NCI-H82 treated with DMSO at 0.1 percent for 48 hours (cell line): ENCODE results near the gene IQSEC1.

Experiments
- DNase-seq: peaks from one replicate; lab custom pipeline; 2025; ENCODE audit not compliant: unreplicated experiment; lab: John Stamatoyannopoulos, UW

The IQSEC1 gene

DNA sequence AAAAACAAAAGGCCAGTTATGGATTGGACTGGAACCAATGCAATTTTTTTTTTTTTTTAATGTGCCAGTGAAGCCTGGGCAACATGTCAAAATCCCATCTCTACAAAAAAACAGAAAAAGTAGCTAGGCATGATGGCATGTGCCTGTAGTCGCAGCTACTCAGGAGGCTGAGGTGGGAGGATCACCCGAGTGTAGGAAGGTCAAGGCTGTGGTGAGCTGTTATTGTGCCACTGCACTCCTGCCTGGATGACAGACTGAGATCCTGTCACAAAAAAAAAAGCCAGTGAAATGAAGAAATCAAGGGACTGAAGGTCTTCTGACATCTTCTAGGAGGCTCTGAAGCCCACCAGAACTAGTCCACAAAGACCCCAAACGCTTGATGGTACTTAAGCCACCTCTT, 101.2 kb downstream of the IQSEC1 start:
- no peak for DNase-seq

DNA sequence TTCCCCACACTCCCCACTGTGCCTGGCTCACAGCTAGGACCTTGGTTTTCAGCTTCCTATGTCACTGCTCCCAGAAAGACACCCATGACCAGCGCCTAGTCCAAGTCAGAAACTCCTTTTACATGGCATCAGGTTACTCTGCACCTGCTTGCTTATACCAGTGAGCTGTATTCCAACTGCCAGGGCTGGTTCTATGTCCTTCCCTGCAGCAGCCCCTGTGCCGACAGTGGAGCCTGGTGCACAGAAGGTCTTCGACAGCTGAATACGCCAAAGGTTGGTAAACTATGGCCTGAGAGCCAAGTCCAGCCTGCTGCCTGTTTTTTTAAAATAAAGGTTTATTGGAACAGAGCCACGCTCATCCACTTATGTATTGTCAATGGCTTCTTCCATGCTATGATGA, 102.5 kb downstream of the IQSEC1 start:
- DNase-seq, result no peak

DNA sequence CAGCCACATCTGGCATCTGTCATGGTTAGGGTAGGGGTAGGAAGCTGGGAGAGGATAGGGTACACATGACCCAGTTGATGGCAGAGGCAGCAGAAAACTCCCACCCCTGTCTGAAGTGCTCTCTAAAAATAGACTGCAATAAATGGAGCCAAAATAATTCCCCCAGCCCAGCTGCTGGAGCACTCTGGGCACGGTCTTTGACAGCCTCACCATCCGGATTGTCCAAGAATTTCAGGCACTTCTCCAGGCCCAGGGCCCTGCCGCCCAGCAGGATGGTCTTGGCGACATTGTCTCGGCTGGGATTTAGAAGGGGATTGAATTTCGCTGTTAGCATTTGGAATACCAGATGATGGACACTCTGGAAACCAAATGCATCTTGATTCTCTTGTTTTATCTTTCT, 103.7 kb downstream of the IQSEC1 start:
- no peak for DNase-seq

- DNase-seq, result no peak
These were observed 104.7 kb downstream of the IQSEC1 start for GRCh38 chr3:12968541-12968940.

DNA sequence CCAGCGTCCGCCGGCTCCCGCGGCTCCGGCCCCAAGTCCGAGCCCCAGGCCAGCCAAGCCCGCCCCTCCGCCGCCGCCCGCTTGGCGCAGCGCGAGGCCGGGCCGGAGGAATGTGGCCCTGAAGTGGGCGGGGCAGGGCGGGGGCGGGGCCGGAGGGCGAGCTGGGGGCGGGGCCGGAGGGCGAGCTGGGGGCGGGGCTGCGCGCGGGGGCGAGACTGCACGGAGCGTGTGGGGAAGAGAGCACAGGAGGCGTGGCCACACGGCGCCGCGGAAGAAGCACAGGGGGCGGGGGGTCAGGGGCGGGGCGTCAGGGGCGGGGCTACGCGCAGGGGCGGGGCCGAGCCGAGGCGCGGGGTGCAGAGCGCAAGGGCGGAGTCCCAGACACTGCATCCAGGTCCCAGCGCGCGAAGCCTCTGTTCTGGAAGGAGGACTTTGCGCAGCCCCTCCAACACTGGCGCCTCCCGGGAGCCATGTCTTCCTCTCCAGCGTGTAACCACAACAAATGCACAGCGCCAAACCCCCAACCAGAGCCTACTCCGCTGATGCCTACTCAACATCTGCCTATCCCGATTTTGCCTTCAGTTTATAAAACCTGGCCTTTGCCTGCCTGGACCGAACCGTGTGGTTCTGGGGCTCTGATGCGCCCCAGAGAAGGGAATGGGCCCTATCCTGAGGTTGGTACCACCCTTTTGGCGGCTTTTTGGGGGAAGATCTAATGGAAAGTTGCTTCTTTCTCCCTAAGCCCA, 105.5 kb downstream of the IQSEC1 start:
- no peak for DNase-seq

DNA sequence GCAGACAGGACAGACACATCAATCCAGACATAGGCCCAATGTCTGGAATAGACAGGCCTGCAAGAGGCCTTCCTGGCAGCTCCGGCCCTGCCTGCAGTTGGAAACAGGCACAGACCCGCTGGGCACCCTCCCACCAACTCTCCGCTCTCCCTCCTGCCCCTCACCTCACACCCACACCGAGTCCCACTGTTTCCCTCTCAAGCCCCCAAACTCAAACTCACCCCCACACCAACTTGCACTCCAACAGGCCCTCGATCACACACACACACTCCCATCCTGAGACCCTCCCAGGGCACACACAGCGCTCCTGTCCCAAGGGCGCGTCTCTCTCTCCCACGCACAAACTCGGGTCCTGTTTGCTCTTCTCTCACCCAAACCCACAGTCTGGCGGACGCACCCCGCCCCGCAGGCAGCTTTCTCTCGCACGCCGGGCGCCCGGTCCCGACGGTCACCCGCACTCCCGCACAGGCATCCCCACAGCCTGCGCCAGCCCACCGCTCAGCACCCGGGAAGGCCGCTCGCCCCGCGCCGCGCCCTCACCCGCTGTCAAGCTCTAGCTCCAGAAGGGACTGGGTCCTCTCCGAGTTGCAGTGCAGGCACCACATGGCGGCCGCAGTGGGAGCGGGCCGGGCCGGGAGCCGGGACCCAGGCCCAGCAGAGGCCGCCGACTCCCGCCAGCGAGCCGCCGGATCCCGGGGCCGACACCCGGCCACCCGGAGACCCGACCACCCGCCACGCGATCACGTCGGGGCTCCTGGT, 106.2 kb downstream of the IQSEC1 start:
- DNase-seq, result no peak

DNA sequence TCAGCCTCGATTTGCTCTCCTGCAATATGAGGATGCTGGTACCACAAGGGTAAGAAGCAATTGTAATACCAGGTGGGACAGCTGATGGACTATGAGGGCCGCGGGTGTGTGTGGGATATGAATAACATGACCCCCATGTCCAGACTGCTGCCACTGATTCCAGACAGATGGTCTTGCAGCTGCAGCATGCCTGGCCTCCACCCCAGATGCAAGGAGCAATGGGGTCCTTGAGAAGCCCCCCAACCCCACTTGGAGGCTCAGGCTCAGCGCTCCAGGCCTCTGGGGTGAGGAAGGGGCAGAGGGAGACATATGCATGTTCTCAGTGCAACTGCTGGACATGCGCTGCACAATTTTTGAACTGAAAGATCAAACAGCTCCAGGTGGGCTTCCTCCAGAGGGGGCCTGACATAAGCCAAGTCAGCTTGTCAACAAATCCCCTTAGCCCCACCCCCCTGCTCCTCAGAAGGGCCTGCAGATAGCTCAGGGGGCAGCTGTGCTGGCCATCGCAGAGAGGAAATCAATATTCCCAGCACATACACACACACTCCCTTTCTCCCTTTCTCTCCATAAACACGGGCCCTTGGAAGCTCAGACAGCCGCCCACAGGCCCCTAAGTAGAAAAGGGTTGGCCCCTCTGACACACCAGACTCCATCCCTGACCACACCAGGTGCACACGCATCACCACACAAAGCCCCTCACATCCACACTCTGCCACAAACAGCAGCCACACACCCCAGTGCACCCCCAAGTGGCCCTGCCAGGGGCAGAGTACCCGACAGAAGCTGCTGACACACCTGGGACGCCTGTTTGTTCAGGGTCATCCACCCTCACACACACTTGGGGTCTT, 107.0 kb downstream of the IQSEC1 start:
- peak; percentile 52 for DNase-seq

- DNase-seq, result no peak
These were observed 108.3 kb downstream of the IQSEC1 start for GRCh38 chr3:12964711-12965612.

- no peak for DNase-seq
These were observed 109.1 kb downstream of the IQSEC1 start for GRCh38 chr3:12963922-12964701.

DNA sequence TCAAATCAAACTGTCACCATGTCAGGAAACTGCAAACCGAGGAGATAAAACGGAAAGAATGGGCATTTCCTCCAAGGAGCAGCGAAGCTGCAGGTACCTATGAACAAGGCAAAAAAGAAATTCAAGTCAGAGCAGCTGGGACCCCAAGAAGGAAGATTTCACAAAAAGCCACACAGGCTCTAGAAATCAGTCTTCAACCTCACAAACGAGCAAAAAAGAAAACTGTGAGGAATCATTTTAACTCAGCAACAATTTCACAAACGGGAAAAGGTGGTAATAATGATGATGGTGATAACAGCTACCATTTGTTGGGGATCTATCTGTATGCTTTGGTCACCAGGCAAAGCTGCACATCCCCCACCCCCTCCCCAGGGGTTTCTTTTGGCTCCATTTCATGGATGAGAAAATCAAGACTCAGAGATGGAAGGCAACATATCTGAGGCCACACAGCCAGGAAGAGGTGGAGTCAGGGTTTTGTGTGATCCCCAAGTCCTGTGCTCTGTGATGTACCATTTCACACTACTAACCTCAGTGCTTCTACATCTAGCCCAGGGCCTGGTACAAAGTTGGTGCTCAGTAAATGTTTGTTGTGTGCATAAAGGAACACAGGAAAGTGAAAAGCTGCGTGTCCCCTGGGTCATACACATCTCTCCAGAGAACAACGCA, 109.9 kb downstream of the IQSEC1 start:
- DNase-seq, result no peak

DNA sequence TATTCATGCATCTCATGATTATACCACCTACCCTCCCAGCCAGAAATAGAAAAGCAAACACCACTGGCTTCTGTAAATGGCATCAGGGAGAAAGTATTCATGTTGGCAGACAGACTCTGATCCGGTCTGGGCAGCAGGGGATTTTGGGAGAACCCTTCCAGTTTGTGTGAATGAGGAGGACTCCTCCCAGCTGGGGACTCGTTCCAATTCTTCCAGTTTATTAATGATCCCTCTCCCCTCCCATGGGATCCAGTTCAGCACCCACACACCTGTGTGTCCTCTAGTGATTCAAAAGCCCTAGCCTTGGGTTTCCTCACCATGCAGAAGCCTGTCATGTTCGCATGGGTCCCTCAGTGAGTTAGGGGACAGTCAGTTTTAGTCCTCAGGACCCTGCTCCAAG, 110.9 kb downstream of the IQSEC1 start:
- no peak for DNase-seq

- no peak for DNase-seq
These were observed 111.6 kb downstream of the IQSEC1 start for GRCh38 chr3:12961697-12962036.

DNA sequence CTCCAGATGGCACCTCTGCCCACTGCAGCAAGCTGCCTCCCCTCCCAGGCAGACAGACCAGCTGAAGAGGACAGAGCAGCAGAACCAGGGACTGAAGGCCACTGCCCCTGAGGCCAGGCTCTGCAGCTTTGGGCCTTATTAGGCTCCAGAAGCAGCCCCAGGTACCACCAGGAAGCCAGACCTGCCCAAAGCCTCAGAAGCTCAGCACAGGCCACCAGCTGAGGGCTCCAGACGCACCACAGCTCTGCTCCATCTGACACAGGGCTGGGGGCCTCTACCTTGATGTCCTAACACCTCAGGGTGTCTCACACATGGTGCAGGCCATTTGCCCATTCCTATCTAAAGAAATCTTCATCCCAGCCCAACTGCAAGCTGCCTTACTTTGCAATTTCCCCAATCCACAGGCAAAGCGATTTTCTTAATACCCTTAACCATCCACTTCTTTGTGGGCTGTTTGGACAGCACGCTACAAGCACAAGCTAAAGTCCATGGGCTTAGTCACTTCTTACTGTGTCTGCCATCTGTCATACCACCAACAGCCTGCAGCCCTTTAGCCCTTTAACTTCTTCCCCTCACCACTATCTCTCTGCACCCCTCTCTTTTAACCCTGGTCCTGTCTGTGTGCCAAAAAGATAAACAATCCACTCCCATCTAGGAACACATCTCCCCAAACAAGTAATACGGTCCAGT, 112.1 kb downstream of the IQSEC1 start:
- peak; percentile 74 for DNase-seq

GRCh38 chr3:12960497-12960896, 112.7 kb downstream of the IQSEC1 start:
- DNase-seq, result no peak

GRCh38 chr3:12959838-12960378, 113.3 kb downstream of the IQSEC1 start:
- no peak for DNase-seq

DNA sequence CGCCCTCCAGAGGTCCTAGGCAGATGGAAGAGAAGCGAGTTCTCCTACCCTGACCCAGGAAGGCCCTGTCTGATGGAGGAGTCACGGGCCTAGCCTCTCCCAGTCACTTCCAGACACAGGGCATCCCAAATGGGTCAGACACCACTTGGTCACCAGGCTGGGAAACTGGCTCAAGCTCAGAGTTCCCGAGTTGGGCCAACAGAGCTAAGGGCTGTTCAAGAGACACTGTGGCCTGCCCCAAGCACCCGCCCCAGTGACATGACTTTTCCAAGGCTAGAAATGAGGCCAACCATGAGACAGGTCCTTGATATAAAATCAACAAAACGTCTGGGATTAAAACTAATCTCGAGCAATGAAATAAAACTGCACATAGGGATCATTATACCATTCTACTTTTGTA, 113.8 kb downstream of the IQSEC1 start:
- no peak for DNase-seq

GRCh38 chr3:12957824-12958792, 115.1 kb downstream of the IQSEC1 start:
- DNase-seq, result no peak
